Measurements from ENCODE around the gene TTLL11.

Gene TTLL11

GRCh38 chr9:122115176-122116035 is 22.3 kb upstream of the TTLL11 start:
- peaks cover 3% of the 10 kb centered on the region for H3K27me3 ChIP-seq (replicated peaks)
- in situ Hi-C loops (cut with HindIII; ENCODE audit: low pct_ligation_motif_present, low sequenced_read_pairs): no loop called here
- no peak overlapping the region for H3K27ac ChIP-seq
- H3K4me3 ChIP-seq (ENCODE audit: low read depth, low read length): no peak overlapping the region
- no peak for DNase-seq
- H3K36me3 ChIP-seq (replicated peaks): no peaks in the 10 kb centered on the region
- TF ChIP-seq CTCF (IDR thresholded peaks at IDR 0.05; ENCODE audit: low read depth, low read length, missing control alignments): no peak

DNA sequence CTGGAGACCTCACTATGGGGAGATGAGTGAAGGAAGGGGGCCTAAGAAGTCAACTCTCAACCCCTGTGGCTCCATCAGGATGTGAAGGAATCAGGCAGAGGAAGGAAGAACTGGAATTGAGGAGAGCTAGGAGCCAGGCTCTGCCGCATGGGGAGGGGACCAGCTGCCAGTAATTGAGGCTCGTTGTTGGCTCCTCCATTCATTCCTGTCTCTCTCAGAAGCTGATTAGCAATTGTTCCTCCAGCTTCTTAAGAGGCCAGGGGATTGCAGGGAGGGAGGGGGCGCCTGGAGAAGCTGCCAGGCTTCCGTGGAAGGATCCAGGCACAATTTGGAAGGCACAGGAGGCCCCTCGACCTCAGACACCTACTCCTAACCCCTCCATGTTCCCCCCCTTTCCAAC is 20.5 kb upstream of the TTLL11 start:
- no peak for TF ChIP-seq CTCF (IDR thresholded peaks at IDR 0.05; ENCODE audit: low read depth, low read length, missing control alignments)
- DNase-seq: no peak

GRCh38 chr9:122112238-122112637 is 19.1 kb upstream of the TTLL11 start:
- Histone ChIP-seq H3K4me3 (ENCODE audit: low read depth, low read length) (no peak overlapping the region), H3K36me3 (replicated peaks) (no peaks in the 10 kb centered on the region), H3K27me3 (replicated peaks) (peaks cover 3% of the 10 kb centered on the region), H3K27ac (no peak overlapping the region)
- no peak for DNase-seq
- TF ChIP-seq CTCF (IDR thresholded peaks at IDR 0.05; ENCODE audit: low read depth, low read length, missing control alignments): no peak
- in situ Hi-C loops (cut with HindIII; ENCODE audit: low pct_ligation_motif_present, low sequenced_read_pairs): no loop called here

More for the DNA sequence above, 20.5 kb upstream of the TTLL11 start:
- in situ Hi-C loops (cut with HindIII; ENCODE audit: low pct_ligation_motif_present, low sequenced_read_pairs): no loop called here
- Histone ChIP-seq H3K36me3 (replicated peaks) (no peaks in the 10 kb centered on the region), H3K27me3 (replicated peaks) (peaks cover 3% of the 10 kb centered on the region), H3K4me3 (ENCODE audit: low read depth, low read length) (no peak overlapping the region), H3K27ac (no peak overlapping the region)

DNA sequence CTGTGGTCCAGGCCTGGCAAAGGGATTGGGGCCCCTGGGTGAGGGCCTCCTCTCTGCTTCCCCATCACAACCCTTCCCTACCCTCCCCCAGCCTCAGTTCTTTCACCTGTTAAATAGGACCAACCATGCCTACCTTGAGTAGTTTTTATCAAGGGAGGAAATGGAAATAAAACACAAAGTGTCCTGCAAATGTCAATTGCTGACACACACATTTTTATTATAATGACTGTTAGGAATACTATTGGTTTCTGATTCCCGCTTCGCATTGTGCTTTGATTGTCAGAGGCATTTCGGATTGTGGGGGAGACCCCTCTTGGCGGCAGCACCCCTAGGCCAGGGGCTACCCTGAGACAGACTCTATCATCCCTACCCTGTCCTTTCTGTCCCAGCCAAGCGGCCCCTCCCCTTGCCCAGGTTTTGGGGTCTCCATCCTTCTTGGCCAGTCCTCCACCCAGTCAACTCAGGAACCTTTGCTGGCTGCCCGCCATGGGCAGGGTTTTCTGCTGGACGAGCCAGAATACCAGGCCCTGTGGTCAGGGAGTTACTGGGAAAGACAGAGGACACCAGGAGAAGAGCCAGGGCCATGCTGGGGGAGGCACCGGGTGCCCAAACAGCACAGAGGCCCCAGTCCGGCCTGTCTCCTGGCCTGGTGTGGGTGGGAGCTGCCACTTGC is 18.4 kb upstream of the TTLL11 start:
- no peak for TF ChIP-seq CTCF (IDR thresholded peaks at IDR 0.05; ENCODE audit: low read depth, low read length, missing control alignments)
- peaks cover 3% of the 10 kb centered on the region for H3K27me3 ChIP-seq (replicated peaks)
- H3K27ac ChIP-seq: no peak overlapping the region
- H3K4me3 ChIP-seq (ENCODE audit: low read depth, low read length): no peak overlapping the region
- no peaks in the 10 kb centered on the region for H3K36me3 ChIP-seq (replicated peaks)
- in situ Hi-C loops (cut with HindIII; ENCODE audit: low pct_ligation_motif_present, low sequenced_read_pairs): no loop called here
- no peak for DNase-seq

DNA sequence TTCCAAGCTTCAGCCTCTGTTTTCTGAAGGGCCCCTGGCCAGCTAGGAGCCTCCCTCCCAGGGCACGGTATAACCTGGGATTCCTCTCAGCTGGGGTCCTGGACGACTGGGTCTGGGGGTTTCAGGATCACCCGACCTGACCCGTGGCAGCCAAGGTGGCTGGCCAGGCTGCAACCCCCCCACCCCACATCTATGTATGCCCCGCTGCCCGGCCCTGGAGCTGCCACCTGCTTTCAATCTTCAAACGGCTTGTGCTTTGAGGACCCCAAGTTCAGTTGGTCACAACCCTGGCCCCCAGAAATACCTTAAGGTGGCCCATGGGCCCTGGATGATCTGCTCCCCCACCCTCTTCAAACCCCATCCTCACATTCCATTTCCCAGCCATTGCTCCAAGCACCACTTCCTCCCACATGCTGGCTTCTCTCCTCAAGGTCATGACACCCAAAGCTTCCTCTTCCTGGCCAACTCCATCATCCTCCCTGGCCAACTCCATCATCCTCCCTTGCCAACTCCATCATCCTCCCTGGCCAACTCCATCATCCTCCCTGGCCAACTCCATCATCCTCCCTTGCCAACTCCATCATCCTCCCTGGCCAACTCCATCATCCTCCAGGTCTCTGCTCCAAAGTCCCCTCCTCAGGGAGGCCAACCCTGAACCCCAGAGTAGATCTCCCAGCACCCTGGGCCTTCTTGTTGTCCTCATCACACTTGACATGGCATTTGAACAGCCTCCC is 17.2 kb upstream of the TTLL11 start:
- no peak for DNase-seq
- Histone ChIP-seq H3K27me3 (replicated peaks) (no peaks in the 10 kb centered on the region), H3K4me3 (ENCODE audit: low read depth, low read length) (no peak overlapping the region), H3K36me3 (replicated peaks) (no peaks in the 10 kb centered on the region), H3K27ac (no peak overlapping the region)
- in situ Hi-C loops (cut with HindIII; ENCODE audit: low pct_ligation_motif_present, low sequenced_read_pairs): no loop called here
- TF ChIP-seq CTCF (IDR thresholded peaks at IDR 0.05; ENCODE audit: low read depth, low read length, missing control alignments): no peak
